Smooth muscle cell (in vitro differentiated cells): ENCODE data around the gene GNAL. TPM values are rescaled to one million over a fixed set of nuclear protein-coding genes. Genes with fewer than 3 reads are reported as not detected.

Experiments
- DNase-seq: peaks from one replicate; lab custom pipeline; 2025; ENCODE audit not compliant: unreplicated experiment; lab: John Stamatoyannopoulos, UW
- H2AFZ ChIP-seq: fragments of 200-600 bp; sonication (generic); 2 replicates; pipeline ENCODE4 v1.6.0; 2016; ENCODE audit warnings: antibody characterized with exemption, low read depth, mild to moderate bottlenecking
- H3F3A ChIP-seq: fragments of 200-600 bp; sonication (generic); 2 replicates; pipeline ENCODE4 v1.6.0; 2017; ENCODE audit warnings: antibody characterized with exemption, low read depth
- H3K27ac ChIP-seq: fragments of 200-600 bp; sonication (generic); 2 replicates; pipeline ENCODE4 v1.5.1; 2016; ENCODE audit warnings: low read depth, mild to moderate bottlenecking
- H3K27me3 ChIP-seq: fragments of 200-600 bp; sonication (generic); 2 replicates; pipeline ENCODE4 v1.6.1; 2016; ENCODE audit warnings: low read depth, mild to moderate bottlenecking
- H3K36me3 ChIP-seq: fragments of 200-600 bp; sonication (generic); 2 replicates; pipeline ENCODE4 v1.5.1; 2016; ENCODE audit warnings: low read depth
- H3K4me1 ChIP-seq: fragments of 200-600 bp; sonication (generic); 2 replicates; pipeline ENCODE4 v1.5.1; 2016; ENCODE audit warnings: low read depth
- H3K4me2 ChIP-seq: fragments of 200-600 bp; sonication (generic); 2 replicates; pipeline ENCODE4 v1.6.0; 2016; ENCODE audit warnings: mild to moderate bottlenecking
- H3K4me3 ChIP-seq: fragments of 200-600 bp; sonication (generic); 2 replicates; pipeline ENCODE4 v1.5.1; 2016; ENCODE audit warnings: mild to moderate bottlenecking
- H3K79me2 ChIP-seq: fragments of 200-600 bp; sonication (generic); 2 replicates; pipeline ENCODE4 v1.6.0; 2016; ENCODE audit warnings: low read depth, mild to moderate bottlenecking
- H3K9ac ChIP-seq: fragments of 200-600 bp; sonication (generic); 2 replicates; pipeline ENCODE4 v1.6.0; 2016; ENCODE audit warnings: low read depth
- H3K9me3 ChIP-seq: fragments of 200-600 bp; sonication (generic); replicated peaks from 2 replicates; pipeline ENCODE4 v1.5.1; 2016; ENCODE audit warnings: low read depth
- H4K20me1 ChIP-seq: fragments of 200-600 bp; sonication (generic); 2 replicates; pipeline ENCODE4 v1.6.0; 2016; ENCODE audit warnings: low read depth
- WGBS: methylation state at CpG from one replicate; pipeline ENCODE4 v1.1.7; 2016; ENCODE audit warnings: low lambda C conversion rate; 5-methylcytosine and 5-hydroxymethylcytosine counted together
- polyA plus RNA-seq: library from polyadenylated mRNA; unstranded; fragments of >200 nt; fragmentation: Nextera tagmentation; extraction: Ambion mirVana; gene quantifications from 2 replicates; pipeline ENCODE4 v1.2.1, GENCODE V29; 2016
- total RNA-seq: library from RNA; depleted of rRNA; stranded (reverse); fragments of >200 nt; gene quantifications from 2 replicates; pipeline ENCODE4 v1.2.3, GENCODE V29; 2014
- TF ChIP-seq, protein P1 (sequence below): fragments of 200-600 bp; sonication (generic); IDR thresholded peaks from 2 replicates; pipeline ENCODE4 v1.5.1; 2017; ENCODE audit warnings: borderline replicate concordance, mild to moderate bottlenecking, antibody characterized with exemption; ENCODE audit not compliant: insufficient read depth, poor library complexity, severe bottlenecking

GNAL gene
- total and polyA plus RNA-seq, 2 experiments from 2014 or later, result 1.6 to 5.8 TPM

GRCh38 chr18:11902522-11903292 is 213.6 kb downstream of the GNAL start:
- H3K27ac ChIP-seq, result no peak overlapping the region
- 65% methylated on average over 7 of the region's 7 CpGs for WGBS
- no peaks in the 10 kb centered on the region for H3K27me3 ChIP-seq
- H3K9me3 ChIP-seq, result no peaks in the 10 kb centered on the region
- no peaks in the 10 kb centered on the region for H4K20me1 ChIP-seq
- TF ChIP-seq, protein P1, sequence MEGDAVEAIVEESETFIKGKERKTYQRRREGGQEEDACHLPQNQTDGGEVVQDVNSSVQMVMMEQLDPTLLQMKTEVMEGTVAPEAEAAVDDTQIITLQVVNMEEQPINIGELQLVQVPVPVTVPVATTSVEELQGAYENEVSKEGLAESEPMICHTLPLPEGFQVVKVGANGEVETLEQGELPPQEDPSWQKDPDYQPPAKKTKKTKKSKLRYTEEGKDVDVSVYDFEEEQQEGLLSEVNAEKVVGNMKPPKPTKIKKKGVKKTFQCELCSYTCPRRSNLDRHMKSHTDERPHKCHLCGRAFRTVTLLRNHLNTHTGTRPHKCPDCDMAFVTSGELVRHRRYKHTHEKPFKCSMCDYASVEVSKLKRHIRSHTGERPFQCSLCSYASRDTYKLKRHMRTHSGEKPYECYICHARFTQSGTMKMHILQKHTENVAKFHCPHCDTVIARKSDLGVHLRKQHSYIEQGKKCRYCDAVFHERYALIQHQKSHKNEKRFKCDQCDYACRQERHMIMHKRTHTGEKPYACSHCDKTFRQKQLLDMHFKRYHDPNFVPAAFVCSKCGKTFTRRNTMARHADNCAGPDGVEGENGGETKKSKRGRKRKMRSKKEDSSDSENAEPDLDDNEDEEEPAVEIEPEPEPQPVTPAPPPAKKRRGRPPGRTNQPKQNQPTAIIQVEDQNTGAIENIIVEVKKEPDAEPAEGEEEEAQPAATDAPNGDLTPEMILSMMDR, result no peak
- H3K79me2 ChIP-seq, result peaks cover 6% of the 10 kb centered on the region
- no peak overlapping the region for H3K9ac ChIP-seq
- peaks cover 1% of the 10 kb centered on the region for H3F3A ChIP-seq
- H2AFZ ChIP-seq, result no peak overlapping the region
- peaks cover 4% of the 10 kb centered on the region for H3K4me1 ChIP-seq
- no peak overlapping the region for H3K4me3 ChIP-seq
- DNase-seq, result no peak
- no peaks in the 10 kb centered on the region for H3K36me3 ChIP-seq
- no peak overlapping the region for H3K4me2 ChIP-seq

DNA sequence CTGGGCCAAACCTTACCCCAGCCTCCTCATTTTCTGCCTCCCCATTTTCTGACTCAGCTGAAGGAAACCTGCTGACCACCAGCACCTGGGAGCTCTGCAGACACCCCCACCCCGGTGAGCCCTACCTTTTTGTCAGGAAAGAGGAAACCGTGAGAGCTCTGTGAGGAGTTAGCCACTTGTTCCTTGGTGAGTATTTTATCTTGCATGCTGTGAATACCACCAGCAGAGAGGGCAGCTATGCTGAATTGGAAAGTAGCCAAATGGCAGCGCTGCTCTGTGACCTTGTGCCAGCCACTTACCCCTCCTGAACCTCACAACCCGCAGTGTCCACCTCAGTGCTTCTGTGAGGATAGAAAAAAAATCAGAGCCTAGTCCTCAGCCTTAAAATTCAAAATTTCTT is 216.5 kb downstream of the GNAL start:
- TF ChIP-seq, protein P1, result no peak
- H3K27me3 ChIP-seq, result no peaks in the 10 kb centered on the region
- H3K4me2 ChIP-seq, result no peak overlapping the region
- H3K36me3 ChIP-seq, result no peaks in the 10 kb centered on the region
- DNase-seq, result no peak
- no peak overlapping the region for H3K9ac ChIP-seq
- H3K4me1 ChIP-seq, result peaks cover 8% of the 10 kb centered on the region
- H4K20me1 ChIP-seq, result no peaks in the 10 kb centered on the region
- no peak overlapping the region for H3K4me3 ChIP-seq
- H3K9me3 ChIP-seq, result no peaks in the 10 kb centered on the region
- no peak overlapping the region for H3K27ac ChIP-seq
- peaks cover 9% of the 10 kb centered on the region for H3F3A ChIP-seq
- H3K79me2 ChIP-seq, result peaks cover 6% of the 10 kb centered on the region
- no peak overlapping the region for H2AFZ ChIP-seq
- 82% methylated on average over 4 of the region's 4 CpGs for WGBS

DNA sequence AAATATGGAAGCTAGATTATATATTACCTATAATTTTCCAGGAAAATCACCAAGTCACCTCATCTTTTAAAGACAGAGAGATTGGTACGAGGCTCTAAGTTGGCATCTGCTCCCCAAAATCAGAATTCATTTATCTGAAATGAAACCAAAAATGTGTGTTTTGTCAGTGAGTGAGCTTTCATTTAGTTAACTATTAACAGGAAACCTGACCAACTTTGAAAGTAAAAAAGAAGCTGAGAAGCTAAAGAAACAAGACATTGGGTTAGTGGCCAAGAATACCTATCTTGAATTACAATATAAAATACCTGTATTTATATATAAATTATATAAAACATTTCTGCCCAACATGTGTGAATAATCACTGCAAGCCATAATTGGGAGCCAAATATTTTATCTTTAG is 217.1 kb downstream of the GNAL start:
- TF ChIP-seq, protein P1, result no peak
- no peaks in the 10 kb centered on the region for H3K36me3 ChIP-seq
- 100% methylated on average over 1 of the region's 1 CpG for WGBS
- peaks cover 8% of the 10 kb centered on the region for H3K4me1 ChIP-seq
- H2AFZ ChIP-seq, result no peak overlapping the region
- H3K79me2 ChIP-seq, result peaks cover 6% of the 10 kb centered on the region
- no peaks in the 10 kb centered on the region for H3K9me3 ChIP-seq
- H4K20me1 ChIP-seq, result no peaks in the 10 kb centered on the region
- H3F3A ChIP-seq, result peaks cover 9% of the 10 kb centered on the region
- no peak for DNase-seq
- H3K4me3 ChIP-seq, result no peak overlapping the region
- H3K9ac ChIP-seq, result no peak overlapping the region
- no peak overlapping the region for H3K4me2 ChIP-seq
- no peaks in the 10 kb centered on the region for H3K27me3 ChIP-seq
- H3K27ac ChIP-seq, result no peak overlapping the region
